Erythroblast (primary cell): ENCODE results near the gene PLCD1.

Source experiments
- GATA1 ChIP-seq: IDR thresholded peaks from 2 replicates; pipeline ENCODE4 v1.6.1; 2011; ENCODE audit warnings: low read depth, mild to moderate bottlenecking, control low read depth, low read length, moderate library complexity
- POLR2A ChIP-seq: IDR thresholded peaks from 2 replicates; pipeline ENCODE4 v1.6.1; 2011; ENCODE audit warnings: mild to moderate bottlenecking, low read length

- TF ChIP-seq POLR2A (no peak), GATA1 (no peak)
Observed at GRCh38 chr3:38015984-38016383, 13.5 kb downstream of the PLCD1 start.
